Common myeloid progenitor, CD34-positive (primary cell): Measurements from ENCODE around the gene FCRL6.

Experiments used
- CTCF ChIA-PET: fragments of 350-600 bp; sonication (Branson Sonifier 250); formaldehyde crosslinking; loops from one replicate; lab custom pipeline; 2021; ENCODE audit warnings: antibody characterized with exemption; lab: Charles Lee
- POLR2A ChIA-PET: fragments of 350-600 bp; sonication (Branson Sonifier 250); formaldehyde crosslinking; loops from one replicate; lab custom pipeline; 2021; ENCODE audit warnings: antibody characterized with exemption; lab: Charles Lee
- DNase-seq, 3 donors: peaks; one replicate each; pipeline versions ENCODE4 v3.0.0 to v3.0.0-alpha.2; 2013
- H3K27ac ChIP-seq, 2 experiments: 1 replicate in 1 of 2; 2 replicates in 1 of 2; pipeline ENCODE4 v1.7.0; 2013; ENCODE audit warnings: inconsistent platforms in 2 of 2, low read length in 2 of 2, mild to moderate bottlenecking in 2 of 2, low read depth in 1 of 2, moderate library complexity in 1 of 2; ENCODE audit not compliant: severe bottlenecking in 2 of 2, insufficient read depth in 1 of 2, poor library complexity in 1 of 2
- H3K27me3 ChIP-seq, 5 experiments: replicated peaks in 2 of 5; 1 replicate in 3 of 5; 2 replicates in 2 of 5; pipeline versions ENCODE4 v1.6.1 to v1.7.0; 2013; ENCODE audit warnings: low read length in 4 of 5, mild to moderate bottlenecking in 2 of 5, moderate library complexity in 2 of 5, inconsistent platforms in 1 of 5; ENCODE audit not compliant: insufficient read depth in 5 of 5, control insufficient read depth in 4 of 5
- H3K36me3 ChIP-seq, 4 experiments: 1 replicate in 2 of 4; 2 replicates in 2 of 4; pipeline versions ENCODE4 v1.6.1 to v1.7.0; 2013; ENCODE audit warnings: low read length in 3 of 4, control low read depth in 1 of 4, mild to moderate bottlenecking in 1 of 4; ENCODE audit not compliant: control insufficient read depth in 4 of 4, insufficient read depth in 4 of 4
- H3K4me1 ChIP-seq, 4 experiments: 1 replicate in 3 of 4; 2 replicates in 1 of 4; pipeline versions ENCODE4 v1.6.1 to v1.7.1; 2013; ENCODE audit warnings: low read length in 3 of 4, mild to moderate bottlenecking in 3 of 4, control low read depth in 1 of 4, inconsistent platforms in 1 of 4, moderate library complexity in 1 of 4; ENCODE audit not compliant: control insufficient read depth in 4 of 4, insufficient read depth in 4 of 4; ENCODE audit errors: control extremely low read depth in 1 of 4
- H3K4me3 ChIP-seq, 7 experiments: 1 replicate in 4 of 7; 2 replicates in 3 of 7; pipeline versions ENCODE4 v1.5.1 to v1.7.0; 2013; ENCODE audit warnings: mild to moderate bottlenecking in 7 of 7, low read length in 6 of 7, moderate library complexity in 6 of 7, inconsistent platforms in 2 of 7, low read depth in 2 of 7, control low read depth in 1 of 7; ENCODE audit not compliant: insufficient read depth in 4 of 7, control insufficient read depth in 1 of 7; ENCODE audit errors: extremely low read depth in 1 of 7
- H3K9me3 ChIP-seq, 5 experiments: 1 replicate in 4 of 5; 2 replicates in 1 of 5; pipeline versions ENCODE4 v1.6.1 to v1.7.1; 2013; ENCODE audit warnings: low read length in 4 of 5, mild to moderate bottlenecking in 2 of 5, inconsistent platforms in 1 of 5, low read depth in 1 of 5, moderate library complexity in 1 of 5; ENCODE audit not compliant: control insufficient read depth in 4 of 5, insufficient read depth in 2 of 5; ENCODE audit errors: control extremely low read depth in 1 of 5
- WGBS: methylation state at CpG from one replicate; pipeline ENCODE4 v1.1.5; 2013; ENCODE audit not compliant: insufficient coverage; 5-methylcytosine and 5-hydroxymethylcytosine counted together

Gene FCRL6

GRCh38 chr1:159804924-159805323 is 2.8 kb downstream of the FCRL6 start:
- POLR2A ChIA-PET = no interaction called here
- 100% methylated on average over 1 of the region's 2 CpGs for WGBS
- no peak overlapping the region for H3K4me3 ChIP-seq
- peaks cover 0 to 11% (median 7%) of the 10 kb centered on the region in 4 experiments for H3K4me1 ChIP-seq
- H3K27ac ChIP-seq = no peak overlapping the region
- no peak for DNase-seq
- CTCF ChIA-PET = interaction anchor here (1.0 to 12.4 kb wide), 11 partner anchors 6 to 274 kb away, joined by 3 to 411 read pairs (median 5); partner anchors contain the start of gene SLAMF8
- no peaks in the 10 kb centered on the region for H3K9me3 ChIP-seq
- peaks cover 0 to 2% (median 0%) of the 10 kb centered on the region in 5 experiments for H3K27me3 ChIP-seq
- no peaks in the 10 kb centered on the region for H3K36me3 ChIP-seq

- DNase-seq = no peak
- Histone ChIP-seq H3K9me3 (no peaks in the 10 kb centered on the region), H3K27ac (no peak overlapping the region), H3K27me3 (peaks cover 0 to 3% (median 0%) of the 10 kb centered on the region in 5 experiments), H3K36me3 (no peaks in the 10 kb centered on the region), H3K4me1 (no peaks in the 10 kb centered on the region), H3K4me3 (no peak overlapping the region)
- ChIA-PET CTCF (interaction anchor here (1.8 to 1.9 kb wide), 2 partner anchors 17 to 75 kb away, joined by 7 to 10 read pairs; no protein-coding TSS in a partner anchor), POLR2A (no interaction called here)
- no CpG with 5 or more reads among the region's 8 CpGs for WGBS
These were observed 13.8 kb downstream of the FCRL6 start for GRCh38 chr1:159815926-159816325.

- ChIA-PET POLR2A (interaction anchor here (0.6 kb wide), 1 partner anchor 9 kb away, joined by 3 read pairs; the partner anchor contains the start of gene SLAMF8), CTCF (interaction anchor here (1.8 to 1.9 kb wide), 3 partner anchors 9 to 73 kb away, joined by 5 to 10 read pairs (median 7); partner anchors contain the start of gene SLAMF8)
- no peak for DNase-seq
- H3K4me3 ChIP-seq = no peak overlapping the region
- H3K27ac ChIP-seq = no peak overlapping the region
- WGBS = 99% methylated on average over 6 of the region's 11 CpGs
- H3K36me3 ChIP-seq = no peaks in the 10 kb centered on the region
- H3K4me1 ChIP-seq = no peaks in the 10 kb centered on the region
- H3K27me3 ChIP-seq = peaks cover 0 to 3% (median 0%) of the 10 kb centered on the region in 5 experiments
- H3K9me3 ChIP-seq = no peaks in the 10 kb centered on the region
These were observed 15.3 kb downstream of the FCRL6 start for GRCh38 chr1:159817276-159818041.

GRCh38 chr1:159821171-159821867 is 19.2 kb downstream of the FCRL6 start:
- Histone ChIP-seq H3K4me3 (no peak overlapping the region), H3K9me3 (no peaks in the 10 kb centered on the region), H3K27ac (no peak overlapping the region), H3K36me3 (no peaks in the 10 kb centered on the region), H3K27me3 (peaks cover 0 to 5% (median 0%) of the 10 kb centered on the region in 5 experiments), H3K4me1 (peaks cover 4 to 11% (median 10%) of the 10 kb centered on the region in 4 experiments)
- 94% methylated on average over 5 of the region's 9 CpGs for WGBS
- ChIA-PET CTCF (interaction anchor here (0.8 to 3.9 kb wide), 7 partner anchors 8 to 69 kb away, joined by 3 to 16 read pairs (median 7); partner anchors contain the start of gene FCRL6), POLR2A (interaction anchor here (1.0 kb wide), 1 partner anchor 33 kb away, joined by 3 read pairs; no protein-coding TSS in a partner anchor)
- DNase-seq = peak in 1 of 3 donors; percentile 22

GRCh38 chr1:159823406-159823805 is 21.2 kb downstream of the FCRL6 start:
- H3K4me3 ChIP-seq = no peak overlapping the region
- 95% methylated on average over 4 of the region's 7 CpGs for WGBS
- H3K4me1 ChIP-seq = peaks cover 4 to 19% (median 17%) of the 10 kb centered on the region in 4 experiments
- POLR2A ChIA-PET = no interaction called here
- H3K36me3 ChIP-seq = no peaks in the 10 kb centered on the region
- peaks cover 0 to 5% (median 0%) of the 10 kb centered on the region in 5 experiments for H3K27me3 ChIP-seq
- H3K9me3 ChIP-seq = no peaks in the 10 kb centered on the region
- no peak for DNase-seq
- no peak overlapping the region for H3K27ac ChIP-seq
- CTCF ChIA-PET = interaction anchor here (0.5 to 11.9 kb wide), 5 partner anchors 10 to 364 kb away, joined by 3 to 111 read pairs (median 4); no protein-coding TSS in a partner anchor

GRCh38 chr1:159825564-159825963 is 23.4 kb downstream of the FCRL6 start:
- Histone ChIP-seq H3K9me3 (no peaks in the 10 kb centered on the region), H3K4me3 (no peak overlapping the region), H3K27ac (no peak overlapping the region), H3K27me3 (peaks cover 0 to 5% (median 0%) of the 10 kb centered on the region in 5 experiments), H3K36me3 (no peaks in the 10 kb centered on the region), H3K4me1 (peaks cover 4 to 23% (median 18%) of the 10 kb centered on the region in 4 experiments)
- 80% methylated on average over 2 of the region's 3 CpGs for WGBS
- DNase-seq = no peak
- ChIA-PET CTCF (interaction anchor here (1.4 to 11.9 kb wide), 5 partner anchors 8 to 66 kb away, joined by 3 to 111 read pairs (median 5); partner anchors contain the start of gene FCRL6), POLR2A (no interaction called here)
